SK-N-SH (cell line): Measurements from ENCODE around the gene NCOR2. TPM values are rescaled to one million over a fixed set of nuclear protein-coding genes. Genes with fewer than 3 reads are reported as not detected.

ENCODE experiments used
- CTCF ChIA-PET: fragments of 300-600, 350-600 bp; formaldehyde crosslinking; extraction: SDS; loops from one replicate; lab custom pipeline; 2021; lab: Yijun Ruan, JAX
- POLR2A ChIA-PET: fragments of 350-600 bp; sonication (Branson Sonifier 250); formaldehyde crosslinking; extraction: SDS; loops from one replicate; lab custom pipeline; 2020; ENCODE audit warnings: antibody characterized with exemption, inconsistent platforms; lab: Yijun Ruan, JAX
- DNase-seq: peaks from one replicate; pipeline ENCODE4 v3.0.0; 2012
- H2AFZ ChIP-seq: fragments of 200-600 bp; sonication (generic); 2 replicates; pipeline ENCODE4 v1.8.1; 2016; ENCODE audit warnings: antibody characterized with exemption, mild to moderate bottlenecking, low read depth
- H3F3A ChIP-seq: fragments of 200-600 bp; sonication (generic); replicated peaks from 2 replicates; pipeline ENCODE3; 2016; ENCODE audit warnings: antibody characterized with exemption, mild to moderate bottlenecking; ENCODE audit not compliant: insufficient read depth
- H3K27ac ChIP-seq, 2 experiments: fragments of 200-500 bp in 1 of 2; fragments of 200-600 bp in 1 of 2; sonication (Bioruptor generic) in 1 of 2; sonication (generic), shearing (Covaris generic) in 1 of 2; 2 replicates each; pipeline versions ENCODE4 v1.5.1 to v1.6.1; 2014 to 2016; ENCODE audit warnings: low read depth in 2 of 2, inconsistent platforms in 1 of 2, low read length in 1 of 2, mild to moderate bottlenecking in 1 of 2, mixed read lengths in 1 of 2
- H3K27me3 ChIP-seq: fragments of 200-600 bp; sonication (generic), shearing (Covaris generic); 2 replicates; pipeline ENCODE4 v1.6.1; 2016; ENCODE audit warnings: mixed run types; ENCODE audit not compliant: insufficient read depth
- H3K36me3 ChIP-seq, 2 experiments: fragments of 200-500 bp in 1 of 2; fragments of 200-600 bp in 1 of 2; sonication (Bioruptor generic) in 1 of 2; sonication (generic) in 1 of 2; replicated peaks in 1 of 2; 2 replicates each; pipeline versions ENCODE3 to v1.5.1; 2014 to 2016; ENCODE audit warnings: low read length in 1 of 2, mild to moderate bottlenecking in 1 of 2; ENCODE audit not compliant: insufficient read depth in 2 of 2, control insufficient read depth in 1 of 2
- H3K4me1 ChIP-seq, 2 experiments: fragments of 200-500 bp in 1 of 2; fragments of 200-600 bp in 1 of 2; sonication (Bioruptor generic) in 1 of 2; sonication (generic), shearing (Covaris generic) in 1 of 2; 2 replicates each; pipeline versions ENCODE4 v1.5.1 to v1.6.1; 2014 to 2016; ENCODE audit warnings: low read depth in 1 of 2, low read length in 1 of 2, mixed run types in 1 of 2; ENCODE audit not compliant: insufficient read depth in 2 of 2, control insufficient read depth in 1 of 2
- H3K4me2 ChIP-seq: fragments of 200-600 bp; sonication (generic), shearing (Covaris generic); 2 replicates; pipeline ENCODE4 v1.6.1; 2017; ENCODE audit warnings: mixed run types
- H3K4me3 ChIP-seq, 2 experiments: fragments of 200-500 bp in 1 of 2; fragments of 200-600 bp in 1 of 2; sonication (Bioruptor generic) in 1 of 2; sonication (generic), shearing (Covaris generic) in 1 of 2; 2 replicates each; pipeline versions ENCODE4 v1.5.1 to v1.8.1; 2014 to 2016; ENCODE audit warnings: low read depth in 2 of 2, inconsistent platforms in 1 of 2, low read length in 1 of 2, mild to moderate bottlenecking in 1 of 2, mixed read lengths in 1 of 2, moderate library complexity in 1 of 2
- H3K79me2 ChIP-seq: fragments of 200-600 bp; sonication (generic); 2 replicates; pipeline ENCODE4 v1.8.1; 2017; ENCODE audit warnings: mild to moderate bottlenecking; ENCODE audit not compliant: insufficient read depth
- H3K9ac ChIP-seq: fragments of 200-600 bp; sonication (generic); 2 replicates; pipeline ENCODE4 v1.6.1; 2017; ENCODE audit warnings: mixed run types
- H3K9me2 ChIP-seq: fragments of 200-600 bp; sonication (generic); 2 replicates; pipeline ENCODE4 v1.6.1; 2017; ENCODE audit warnings: mixed run types
- H3K9me3 ChIP-seq: fragments of 200-600 bp; sonication (generic); 2 replicates; pipeline ENCODE4 v1.6.1; 2017; ENCODE audit warnings: mixed run types, mild to moderate bottlenecking, moderate library complexity
- H4K20me1 ChIP-seq: fragments of 200-600 bp; sonication (generic); 2 replicates; pipeline ENCODE4 v1.6.1; 2017; ENCODE audit warnings: mild to moderate bottlenecking, mixed run types; ENCODE audit not compliant: insufficient read depth
- EP300 ChIP-seq, 2 experiments: IDR thresholded peaks; 2 replicates each; pipeline versions ENCODE4 v1.4.0 to v1.6.1; 2012; ENCODE audit warnings: borderline replicate concordance in 1 of 2, low read depth in 1 of 2, low read length in 1 of 2
- FOSL2 ChIP-seq: IDR thresholded peaks from 2 replicates; pipeline ENCODE4 v1.4.0; 2012; ENCODE audit warnings: low read depth, mild to moderate bottlenecking, moderate library complexity, borderline replicate concordance
- FOXM1 ChIP-seq: IDR thresholded peaks from 2 replicates; pipeline ENCODE4 v1.4.0; 2012; ENCODE audit warnings: low read depth, mild to moderate bottlenecking
- JUND ChIP-seq: IDR thresholded peaks from 2 replicates; pipeline ENCODE4 v1.4.0; 2012
- MEF2A ChIP-seq: IDR thresholded peaks from 2 replicates; pipeline ENCODE4 v1.4.0; 2012; ENCODE audit warnings: low read depth, borderline replicate concordance
- MXI1 ChIP-seq: IDR thresholded peaks from 2 replicates; pipeline ENCODE4 v1.6.1; 2012; ENCODE audit warnings: mild to moderate bottlenecking, low read depth, low read length, improper control_type of control experiment
- NFIC ChIP-seq: IDR thresholded peaks from 2 replicates; pipeline ENCODE4 v1.4.0; 2012; ENCODE audit warnings: borderline replicate concordance
- NRF1 ChIP-seq: IDR thresholded peaks from 2 replicates; pipeline ENCODE4 v1.6.1; 2012; ENCODE audit warnings: low read depth, mild to moderate bottlenecking, low read length
- POLR2AphosphoS5 ChIP-seq: IDR thresholded peaks from 2 replicates; pipeline ENCODE4 v1.6.1; 2012; ENCODE audit warnings: low read depth, low read length
- SIN3A ChIP-seq: IDR thresholded peaks from 2 replicates; pipeline ENCODE4 v1.6.1; 2012; ENCODE audit warnings: low read depth, mild to moderate bottlenecking, low read length, moderate library complexity, borderline replicate concordance
- SMC3 ChIP-seq: IDR thresholded peaks from 2 replicates; pipeline ENCODE4 v1.6.1; 2012; ENCODE audit warnings: low read depth, low read length, improper control_type of control experiment
- TCF12 ChIP-seq: IDR thresholded peaks from 2 replicates; pipeline ENCODE4 v1.4.0; 2012
- TEAD4 ChIP-seq: IDR thresholded peaks from 2 replicates; pipeline ENCODE4 v1.4.0; 2012; ENCODE audit warnings: mild to moderate bottlenecking, borderline replicate concordance; ENCODE audit not compliant: insufficient read depth
- YY1 ChIP-seq: IDR thresholded peaks from 2 replicates; pipeline ENCODE4 v1.4.0; 2012; ENCODE audit warnings: low read depth, mild to moderate bottlenecking
- WGBS: methylation state at CpG from one replicate; pipeline ENCODE4 v1.1.6; 2017; ENCODE audit warnings: low lambda C conversion rate; 5-methylcytosine and 5-hydroxymethylcytosine counted together
- polyA plus RNA-seq, 3 experiments: library from polyadenylated mRNA; depleted of rRNA; stranded (reverse); fragments of >200 nt; gene quantifications; 2 replicates each; pipeline ENCODE4 v1.2.3, GENCODE V29; 2012
- TF ChIP-seq, protein P1 (sequence below): IDR thresholded peaks from 2 replicates; pipeline ENCODE4 v1.4.0; 2012; ENCODE audit warnings: low read depth
- TF ChIP-seq, protein P2 (sequence below): IDR thresholded peaks from 2 replicates; pipeline ENCODE4 v1.4.0; 2012; ENCODE audit warnings: low read depth, borderline replicate concordance
- TF ChIP-seq, protein P3 (sequence below): IDR thresholded peaks from 2 replicates; pipeline ENCODE4; 2012
- TF ChIP-seq, protein P4 (sequence below): fragments of 150-350 bp; IDR thresholded peaks from 2 replicates; pipeline ENCODE4 v1.6.1; 2017; ENCODE audit warnings: antibody characterized with exemption, low read length, low read depth, borderline replicate concordance
- TF ChIP-seq, protein P5 (sequence below): fragments of 150-350 bp; IDR thresholded peaks from 2 replicates; pipeline ENCODE4 v1.6.1; 2016; ENCODE audit warnings: mild to moderate bottlenecking, low read depth, low read length

NCOR2 gene
- polyA plus RNA-seq, 1 of the 3 experiments (the other 2 are of a cell fraction): 19.0 TPM

DNA sequence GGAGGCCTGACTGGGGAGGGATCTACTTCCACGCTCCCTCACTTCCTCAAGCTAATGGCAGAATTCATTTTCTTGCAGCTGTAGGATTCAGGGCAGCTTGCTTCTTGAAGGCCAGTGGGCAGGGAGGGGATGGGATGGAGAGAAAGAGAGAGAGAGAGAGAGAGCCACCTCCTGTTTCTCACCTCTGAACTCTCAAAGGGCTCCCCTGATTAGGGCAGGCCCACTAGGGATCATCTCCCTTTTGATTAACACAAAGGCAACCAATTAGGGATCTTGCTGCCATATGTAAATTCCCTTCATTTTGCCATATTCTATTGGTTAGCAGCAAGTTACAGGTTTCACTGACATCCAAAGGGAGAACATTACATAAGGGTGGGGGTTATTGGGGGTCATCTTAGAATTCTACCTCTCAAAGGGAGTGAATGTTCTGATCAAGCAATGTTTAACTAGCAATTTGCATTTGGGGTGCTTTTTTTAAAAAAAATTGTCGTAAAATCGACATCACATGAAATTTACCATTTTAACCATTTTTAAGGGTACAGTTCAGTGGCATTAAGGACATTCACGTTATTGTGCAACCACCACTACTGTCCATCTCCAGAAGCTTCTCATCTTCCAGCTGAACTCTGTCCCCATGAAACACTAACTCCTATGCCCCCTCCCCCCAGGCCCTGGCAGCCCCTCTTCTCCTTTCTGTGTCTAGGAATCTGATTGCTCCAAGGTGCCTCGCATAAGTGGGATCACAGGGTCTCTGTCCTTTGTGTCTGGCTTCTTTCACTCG is 47.3 kb upstream of the NCOR2 start (continued):
- TF ChIP-seq, protein P1, sequence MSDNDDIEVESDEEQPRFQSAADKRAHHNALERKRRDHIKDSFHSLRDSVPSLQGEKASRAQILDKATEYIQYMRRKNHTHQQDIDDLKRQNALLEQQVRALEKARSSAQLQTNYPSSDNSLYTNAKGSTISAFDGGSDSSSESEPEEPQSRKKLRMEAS: no peak

DNA sequence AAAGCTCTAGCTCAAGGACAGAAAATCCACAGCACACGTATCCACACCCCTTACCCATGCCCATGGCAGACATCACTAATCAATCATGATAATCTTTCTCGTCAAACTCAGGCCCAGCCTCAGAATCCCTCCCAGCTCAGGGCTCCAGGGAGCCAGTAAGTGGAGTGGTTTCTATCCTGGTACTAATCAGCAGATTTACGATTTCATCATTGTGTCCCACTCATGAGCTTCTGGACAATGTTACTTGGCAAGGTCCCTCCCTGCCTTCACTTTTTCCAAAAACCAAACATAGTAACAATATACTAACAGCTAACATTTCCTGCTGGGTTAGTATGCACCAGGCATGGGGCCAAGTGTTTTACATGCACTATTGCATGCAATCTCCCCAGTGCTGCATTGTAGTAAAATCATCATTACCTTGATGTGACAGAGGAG is 45.8 kb upstream of the NCOR2 start:
- no peak overlapping the region for H3K4me3 ChIP-seq
- H3K4me2 ChIP-seq: no peak overlapping the region
- H3K4me1 ChIP-seq: peaks cover 0 to 38% of the 10 kb centered on the region in 2 experiments; a peak in 2 of 4 replicates
- TF ChIP-seq TCF12 (peak; percentile 49; the same call in 1 of the 2 replicates), EP300 (IDR thresholded peaks at IDR 0.05; ENCODE audit: borderline replicate concordance in 1 of 2, low read depth in 1 of 2, low read length in 1 of 2) (peak in 1 of 2 experiments; percentile 35; a peak in 1 of 4 replicates)
- TF ChIP-seq, protein P2, sequence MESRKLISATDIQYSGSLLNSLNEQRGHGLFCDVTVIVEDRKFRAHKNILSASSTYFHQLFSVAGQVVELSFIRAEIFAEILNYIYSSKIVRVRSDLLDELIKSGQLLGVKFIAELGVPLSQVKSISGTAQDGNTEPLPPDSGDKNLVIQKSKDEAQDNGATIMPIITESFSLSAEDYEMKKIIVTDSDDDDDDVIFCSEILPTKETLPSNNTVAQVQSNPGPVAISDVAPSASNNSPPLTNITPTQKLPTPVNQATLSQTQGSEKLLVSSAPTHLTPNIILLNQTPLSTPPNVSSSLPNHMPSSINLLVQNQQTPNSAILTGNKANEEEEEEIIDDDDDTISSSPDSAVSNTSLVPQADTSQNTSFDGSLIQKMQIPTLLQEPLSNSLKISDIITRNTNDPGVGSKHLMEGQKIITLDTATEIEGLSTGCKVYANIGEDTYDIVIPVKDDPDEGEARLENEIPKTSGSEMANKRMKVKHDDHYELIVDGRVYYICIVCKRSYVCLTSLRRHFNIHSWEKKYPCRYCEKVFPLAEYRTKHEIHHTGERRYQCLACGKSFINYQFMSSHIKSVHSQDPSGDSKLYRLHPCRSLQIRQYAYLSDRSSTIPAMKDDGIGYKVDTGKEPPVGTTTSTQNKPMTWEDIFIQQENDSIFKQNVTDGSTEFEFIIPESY: no peak
- TF ChIP-seq, protein P3, sequence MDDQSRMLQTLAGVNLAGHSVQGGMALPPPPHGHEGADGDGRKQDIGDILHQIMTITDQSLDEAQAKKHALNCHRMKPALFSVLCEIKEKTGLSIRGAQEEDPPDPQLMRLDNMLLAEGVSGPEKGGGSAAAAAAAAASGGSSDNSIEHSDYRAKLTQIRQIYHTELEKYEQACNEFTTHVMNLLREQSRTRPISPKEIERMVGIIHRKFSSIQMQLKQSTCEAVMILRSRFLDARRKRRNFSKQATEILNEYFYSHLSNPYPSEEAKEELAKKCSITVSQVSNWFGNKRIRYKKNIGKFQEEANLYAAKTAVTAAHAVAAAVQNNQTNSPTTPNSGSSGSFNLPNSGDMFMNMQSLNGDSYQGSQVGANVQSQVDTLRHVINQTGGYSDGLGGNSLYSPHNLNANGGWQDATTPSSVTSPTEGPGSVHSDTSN: 0 out of 2 replicates have a peak, but pooled peaks have one; percentile 11
- TF ChIP-seq, all 33 proteins: peak for 3
- ChIA-PET POLR2A (no interaction called here), CTCF (interaction anchor here (0.6 kb wide), 1 partner anchor 158 kb away, joined by 3 read pairs; no protein-coding TSS in a partner anchor)
- H3K27ac ChIP-seq: peak overlapping the region in 1 of 2 experiments; percentile 9; a peak in 2 of 4 replicates
- H3K9ac ChIP-seq: no peak overlapping the region
- no peaks in the 10 kb centered on the region for H3K9me2 ChIP-seq
- H4K20me1 ChIP-seq: no peaks in the 10 kb centered on the region
- no peak overlapping the region for H2AFZ ChIP-seq
- H3K79me2 ChIP-seq: no peaks in the 10 kb centered on the region
- no peaks in the 10 kb centered on the region for H3K36me3 ChIP-seq
- no peaks in the 10 kb centered on the region for H3K9me3 ChIP-seq
- DNase-seq: no peak
- 53% methylated on average over 3 of the region's 3 CpGs for WGBS
- H3F3A ChIP-seq: no peaks in the 10 kb centered on the region
- H3K27me3 ChIP-seq: no peaks in the 10 kb centered on the region

DNA sequence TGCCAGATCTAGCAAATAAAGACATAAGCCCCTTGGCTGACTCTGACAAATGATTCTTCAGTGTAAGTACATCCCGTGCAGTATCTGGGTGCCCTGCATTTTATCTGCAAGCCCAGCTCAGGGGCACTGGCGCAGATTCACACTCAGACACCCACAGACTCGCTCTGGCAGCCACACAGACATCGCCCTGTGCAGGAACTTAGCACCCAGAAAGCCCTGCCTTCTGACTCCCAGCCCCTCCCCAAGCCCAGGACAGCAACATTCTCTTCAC is 44.9 kb upstream of the NCOR2 start:
- H3K27ac ChIP-seq: no peak overlapping the region
- no peaks in the 10 kb centered on the region for H3K27me3 ChIP-seq
- no peak overlapping the region for H3K4me2 ChIP-seq
- ChIA-PET POLR2A (no interaction called here), CTCF (no interaction called here)
- no peaks in the 10 kb centered on the region for H3K36me3 ChIP-seq
- no peaks in the 10 kb centered on the region for H3K9me3 ChIP-seq
- no peak for DNase-seq
- H3K4me1 ChIP-seq: peaks cover 0 to 30% of the 10 kb centered on the region in 2 experiments; a peak in 2 of 4 replicates
- H3K9ac ChIP-seq: no peak overlapping the region
- no peak overlapping the region for H3K4me3 ChIP-seq
- WGBS: 94% methylated on average over 3 of the region's 4 CpGs
- no peaks in the 10 kb centered on the region for H3K79me2 ChIP-seq
- no peaks in the 10 kb centered on the region for H3F3A ChIP-seq
- H3K9me2 ChIP-seq: no peaks in the 10 kb centered on the region
- H2AFZ ChIP-seq: no peak overlapping the region
- no peaks in the 10 kb centered on the region for H4K20me1 ChIP-seq
- TF ChIP-seq TCF12 (no peak), SMC3 (no peak), SIN3A (no peak), FOSL2 (no peak), JUND (no peak), MEF2A (no peak), FOXM1 (no peak), MXI1 (no peak), POLR2AphosphoS5 (no peak), TEAD4 (no peak), NFIC (no peak), YY1 (no peak), NRF1 (no peak)
- TF ChIP-seq, protein P3: no peak
- TF ChIP-seq, protein P4, sequence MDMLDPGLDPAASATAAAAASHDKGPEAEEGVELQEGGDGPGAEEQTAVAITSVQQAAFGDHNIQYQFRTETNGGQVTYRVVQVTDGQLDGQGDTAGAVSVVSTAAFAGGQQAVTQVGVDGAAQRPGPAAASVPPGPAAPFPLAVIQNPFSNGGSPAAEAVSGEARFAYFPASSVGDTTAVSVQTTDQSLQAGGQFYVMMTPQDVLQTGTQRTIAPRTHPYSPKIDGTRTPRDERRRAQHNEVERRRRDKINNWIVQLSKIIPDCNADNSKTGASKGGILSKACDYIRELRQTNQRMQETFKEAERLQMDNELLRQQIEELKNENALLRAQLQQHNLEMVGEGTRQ: no peak
- TF ChIP-seq, protein P5, sequence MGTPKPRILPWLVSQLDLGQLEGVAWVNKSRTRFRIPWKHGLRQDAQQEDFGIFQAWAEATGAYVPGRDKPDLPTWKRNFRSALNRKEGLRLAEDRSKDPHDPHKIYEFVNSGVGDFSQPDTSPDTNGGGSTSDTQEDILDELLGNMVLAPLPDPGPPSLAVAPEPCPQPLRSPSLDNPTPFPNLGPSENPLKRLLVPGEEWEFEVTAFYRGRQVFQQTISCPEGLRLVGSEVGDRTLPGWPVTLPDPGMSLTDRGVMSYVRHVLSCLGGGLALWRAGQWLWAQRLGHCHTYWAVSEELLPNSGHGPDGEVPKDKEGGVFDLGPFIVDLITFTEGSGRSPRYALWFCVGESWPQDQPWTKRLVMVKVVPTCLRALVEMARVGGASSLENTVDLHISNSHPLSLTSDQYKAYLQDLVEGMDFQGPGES: no peak
